ENCODE results near the gene CERS2.
"Not testable (repeated sequence)": the region's sequence is repeated elsewhere in the genome, so short reads cannot be mapped to it uniquely, and the experiment has no call there.

The CERS2 gene

GRCh38 chr1:150968491-150968890, 6.1 kb downstream of the CERS2 start:
- DNase-seq, result no peak

DNA sequence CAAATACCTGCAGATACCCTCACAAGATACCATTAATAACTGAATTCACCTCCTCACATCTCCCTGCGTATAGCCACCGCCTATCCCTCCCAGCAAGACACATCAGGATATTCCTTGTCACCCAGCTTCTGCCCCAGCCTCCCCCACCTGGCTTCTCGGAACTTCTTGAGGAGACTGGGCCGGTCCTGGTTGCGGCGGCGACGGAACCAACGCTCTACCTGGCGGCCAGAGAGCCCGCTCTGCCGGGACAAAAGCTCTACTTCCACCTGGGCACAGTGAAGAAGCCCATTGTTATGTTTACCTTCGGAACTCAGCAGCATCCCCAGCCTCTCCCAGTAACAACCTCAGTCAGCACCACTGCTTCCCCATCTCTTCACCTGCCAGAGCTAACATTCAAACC, 6.7 kb downstream of the CERS2 start:
- DNase-seq, result no peak

DNA sequence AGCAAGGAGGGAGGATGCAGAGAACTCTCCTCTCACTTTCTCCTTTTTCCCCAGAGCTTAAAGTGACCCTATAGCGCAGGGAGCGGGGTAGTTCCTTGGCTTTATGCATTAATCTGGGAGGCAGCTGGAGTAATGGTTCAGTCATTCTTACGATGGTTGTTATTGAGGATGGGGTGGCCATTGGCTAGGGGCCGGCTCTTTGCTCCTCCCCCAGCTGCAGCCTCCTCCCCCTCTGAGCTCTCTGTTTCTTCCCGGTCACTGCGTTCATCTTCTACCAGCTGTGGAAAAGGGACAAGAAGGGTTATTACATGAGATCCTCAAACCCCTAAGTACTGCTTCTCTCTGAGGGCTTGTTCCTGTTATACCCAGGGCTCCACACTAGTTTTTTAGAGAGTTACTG, 8.6 kb downstream of the CERS2 start:
- no peak for DNase-seq

DNA sequence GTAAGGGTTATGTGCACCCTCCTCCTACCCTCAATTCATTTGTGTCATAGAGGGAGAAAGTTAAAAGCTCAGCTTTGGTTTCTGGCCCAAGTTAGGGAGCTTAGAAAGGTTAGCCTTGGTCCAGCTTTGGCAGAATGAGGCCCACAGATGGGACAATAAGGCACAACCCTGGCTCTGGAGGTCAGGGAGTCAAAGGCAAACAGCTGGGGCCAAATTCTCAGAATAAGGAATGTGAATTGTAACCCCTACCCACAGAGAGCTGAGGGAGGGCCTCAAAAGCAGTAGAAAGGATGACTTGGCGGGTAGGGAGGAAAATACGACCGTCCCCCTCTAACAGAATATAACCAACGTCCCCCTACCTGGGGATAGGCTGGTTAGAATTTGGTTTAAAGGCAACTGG, 9.0 kb downstream of the CERS2 start:
- no peak for DNase-seq

DNA sequence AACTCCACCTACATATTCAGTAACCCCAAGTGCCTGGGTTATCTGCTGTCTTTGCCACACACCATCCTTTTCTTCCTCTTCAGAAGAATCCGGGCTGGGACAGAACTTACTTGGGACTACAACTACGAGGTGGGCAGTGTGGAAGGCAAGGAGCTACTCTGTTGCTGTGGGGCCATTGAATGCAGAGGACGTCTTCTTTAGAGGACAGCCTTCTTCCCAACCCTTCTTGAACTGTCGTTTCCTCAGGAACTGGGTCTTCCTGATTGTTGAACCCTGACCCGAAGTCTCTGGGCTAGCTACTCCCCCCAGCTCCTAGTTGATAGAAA, 10.5 kb downstream of the CERS2 start:
- no peak for DNase-seq

DNA sequence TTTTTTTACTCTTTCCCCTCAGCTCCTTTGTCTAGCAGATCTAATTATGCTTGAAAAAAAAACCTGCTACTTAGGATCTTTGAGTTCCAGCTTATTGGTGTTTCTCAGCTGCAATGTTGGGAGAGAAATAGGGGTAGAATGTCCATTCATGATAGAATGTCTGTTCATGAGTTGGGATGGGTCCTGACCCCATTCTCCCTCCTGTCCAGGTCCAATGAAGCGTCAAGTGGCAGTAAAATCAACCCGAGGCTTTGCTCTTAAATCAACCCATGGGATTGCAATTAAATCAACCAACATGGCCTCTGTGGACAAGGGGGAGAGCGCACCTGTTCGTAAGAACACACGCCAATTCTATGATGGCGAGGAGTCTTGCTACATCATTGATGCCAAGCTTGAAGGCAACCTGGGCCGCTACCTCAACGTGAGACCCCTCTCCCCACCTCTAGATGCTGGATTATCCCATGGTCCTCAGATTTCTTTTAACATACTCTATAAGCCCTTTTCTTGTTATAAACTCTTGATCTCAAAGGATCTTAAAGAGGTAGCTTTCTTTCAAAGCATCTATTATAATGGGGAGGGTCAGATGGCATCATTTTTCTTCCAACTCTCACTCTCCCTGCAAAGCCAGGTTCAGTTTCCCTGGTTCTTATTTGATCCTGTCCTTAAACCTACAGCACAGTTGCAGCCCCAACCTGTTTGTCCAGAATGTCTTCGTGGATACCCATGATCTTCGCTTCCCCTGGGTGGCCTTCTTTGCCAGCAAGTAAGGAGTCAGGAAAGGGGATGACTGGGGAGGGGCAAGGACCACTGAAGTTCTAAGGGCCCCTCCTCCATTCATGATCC, 11.1 kb downstream of the CERS2 start:
- DNase-seq, result no peak

DNA sequence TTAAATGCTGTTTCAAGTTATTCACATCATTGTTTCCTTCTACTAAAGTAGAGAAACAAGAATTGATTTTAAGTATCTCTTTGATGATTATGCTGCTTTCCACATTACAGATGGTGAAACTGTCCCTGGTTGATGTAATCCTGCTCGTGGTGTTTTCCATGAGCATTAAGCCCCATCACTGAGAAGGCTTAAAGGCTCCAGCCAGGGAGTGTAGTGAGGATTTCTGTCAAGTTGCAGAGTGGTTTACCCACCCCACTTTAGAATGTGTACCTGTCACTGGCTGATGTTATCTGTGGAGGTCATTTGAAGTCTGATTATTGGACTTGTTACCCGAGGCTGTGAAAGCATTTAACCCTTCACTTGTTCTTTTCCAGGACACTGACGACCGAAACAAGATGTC, 12.9 kb downstream of the CERS2 start:
- DNase-seq, result no peak

DNA sequence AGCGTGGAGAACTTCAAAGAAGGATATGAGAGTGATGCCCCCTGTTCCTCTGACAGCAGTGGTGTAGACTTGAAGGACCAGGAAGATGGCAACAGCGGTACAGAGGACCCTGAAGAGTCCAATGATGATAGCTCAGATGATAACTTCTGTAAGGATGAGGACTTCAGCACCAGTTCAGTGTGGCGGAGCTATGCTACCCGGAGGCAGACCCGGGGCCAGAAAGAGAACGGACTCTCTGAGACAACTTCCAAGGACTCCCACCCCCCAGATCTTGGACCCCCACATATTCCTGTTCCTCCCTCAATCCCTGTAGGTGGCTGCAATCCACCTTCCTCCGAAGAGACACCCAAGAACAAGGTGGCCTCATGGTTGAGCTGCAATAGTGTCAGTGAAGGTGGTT, 14.0 kb downstream of the CERS2 start:
- DNase-seq, result no peak

GRCh38 chr1:150957666-150958065, 17.0 kb downstream of the CERS2 start:
- DNase-seq, result no peak

GRCh38 chr1:150955280-150955679, 19.4 kb downstream of the CERS2 start:
- DNase-seq, result no peak

- DNase-seq, result no peak
These were observed 19.9 kb downstream of the CERS2 start for GRCh38 chr1:150954708-150955107.

GRCh38 chr1:150944856-150945255, 29.8 kb downstream of the CERS2 start:
- DNase-seq, result no peak

- DNase-seq, result no peak
These were observed 42.9 kb downstream of the CERS2 start for GRCh38 chr1:150931773-150932172.

GRCh38 chr1:150928775-150929174, 45.9 kb downstream of the CERS2 start:
- not testable (repeated sequence) for DNase-seq

DNA sequence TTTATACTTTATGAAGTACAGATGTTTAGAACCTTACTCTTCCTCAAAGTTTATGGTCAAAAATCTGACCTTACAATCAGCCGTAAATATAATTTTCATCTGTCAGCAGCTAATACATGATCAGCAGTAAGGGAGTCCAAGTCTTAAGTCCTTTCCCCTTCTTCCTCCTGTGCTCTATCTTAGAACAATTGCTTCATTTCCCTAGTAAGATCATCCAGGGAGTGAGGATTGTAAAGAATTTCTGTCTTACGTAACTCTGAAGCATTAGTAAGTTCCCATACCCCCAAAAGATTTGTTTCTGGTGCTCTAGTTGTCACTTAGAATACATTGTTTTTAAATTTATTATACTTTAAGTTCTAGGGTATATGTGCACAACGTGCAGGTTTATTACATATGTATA, 46.3 kb downstream of the CERS2 start:
- no peak for DNase-seq

DNA sequence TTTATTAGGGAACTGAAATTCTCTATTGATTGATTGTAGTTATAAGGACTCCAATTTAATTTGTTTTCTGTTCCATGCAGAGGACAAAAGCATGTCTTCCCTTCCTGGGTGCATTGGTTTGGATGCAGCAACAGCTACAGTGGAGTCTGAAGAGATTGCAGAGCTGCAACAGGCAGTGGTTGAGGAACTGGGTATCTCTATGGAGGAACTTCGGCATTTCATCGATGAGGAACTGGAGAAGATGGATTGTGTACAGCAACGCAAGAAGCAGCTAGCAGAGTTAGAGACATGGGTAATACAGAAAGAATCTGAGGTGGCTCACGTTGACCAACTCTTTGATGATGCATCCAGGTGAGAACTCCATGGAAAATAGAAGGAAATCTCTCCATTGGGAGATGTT, 47.0 kb downstream of the CERS2 start:
- no peak for DNase-seq

DNA sequence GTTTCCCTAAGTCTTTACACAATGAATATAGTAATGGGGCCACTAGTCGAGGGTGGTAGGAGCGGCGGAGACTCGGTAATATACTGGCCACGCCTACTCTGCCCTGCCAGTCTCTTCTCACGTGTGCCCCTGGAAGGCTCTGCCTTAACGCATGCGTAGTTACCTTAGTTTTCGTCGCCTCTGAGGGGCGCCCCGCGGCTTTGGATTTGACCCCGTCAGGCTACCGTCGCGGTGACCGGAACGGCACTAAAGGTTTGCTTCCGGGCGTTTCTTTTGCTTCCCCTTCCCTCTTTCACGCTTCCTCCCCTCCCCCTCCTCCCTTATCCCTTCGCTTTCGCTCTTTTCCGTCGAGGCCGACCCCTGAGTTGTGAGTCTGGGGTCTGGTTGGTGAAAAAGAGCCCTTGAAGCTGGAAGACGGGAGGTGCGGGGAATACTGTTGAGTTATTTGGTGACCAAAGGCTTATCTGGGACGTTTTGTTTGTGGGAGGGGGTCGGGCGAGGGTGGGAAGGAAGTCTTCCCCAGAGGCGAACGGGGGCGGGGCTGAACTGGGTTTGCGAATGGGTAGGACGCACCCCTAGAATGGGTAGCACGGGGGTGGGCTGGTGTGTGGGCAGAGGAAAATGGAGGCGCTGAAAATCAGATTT, 48.4 kb downstream of the CERS2 start, which contains the start of gene SETDB1:
SETDB1 (plus strand) TSS at position 267 of the 645 bp plus-strand sequence. CDS start 1,352 bp downstream, outside the sequence.
- DNase-seq, result peak; percentile 99

DNA sequence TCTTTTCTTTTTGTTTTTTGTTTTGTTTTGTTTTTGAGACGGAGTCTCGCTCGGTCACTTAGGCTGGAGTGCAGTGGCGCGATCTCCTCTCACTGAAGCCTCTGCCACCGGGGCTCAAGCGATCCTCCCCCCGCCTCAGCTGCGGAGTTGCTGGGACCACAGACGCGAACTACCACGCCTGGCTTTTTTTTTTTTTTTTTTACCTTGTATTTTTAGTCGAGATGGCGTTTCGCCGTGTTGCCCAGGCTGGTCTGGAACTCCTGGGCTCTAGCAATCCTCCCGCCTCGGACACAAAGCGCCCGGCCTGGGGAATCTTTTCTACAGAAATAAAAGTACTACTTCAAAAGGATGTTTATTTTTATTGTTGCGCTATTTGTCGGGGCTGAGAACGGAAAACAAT, 49.6 kb downstream of the CERS2 start:
- no peak for DNase-seq

GRCh38 chr1:150922519-150922975, 52.1 kb downstream of the CERS2 start:
- DNase-seq, result peak; percentile 73

- DNase-seq, result no peak
These were observed 57.2 kb downstream of the CERS2 start for GRCh38 chr1:150917387-150917786.
